Cardiac muscle cell (in vitro differentiated cells and primary cell): ENCODE data around the gene APBB2. TPM values are rescaled to one million over a fixed set of nuclear protein-coding genes. Genes with fewer than 3 reads are reported as not detected.

Experiments
- DNase-seq, 2 donors: peaks; one replicate each; pipeline versions ENCODE4 v3.0.0 to v3.0.0-alpha.2; 2010 to 2017; ENCODE audit warnings: low read depth in 1 of 2, low spot score in 1 of 2
- H3K27ac ChIP-seq: fragments of 200-600 bp; sonication (generic); 2 replicates; pipeline ENCODE4 v1.5.1; 2016
- H3K27me3 ChIP-seq: fragments of 200-600 bp; sonication (generic); 2 replicates; pipeline ENCODE4 v1.6.0; 2016; ENCODE audit warnings: control low read depth
- H3K36me3 ChIP-seq: fragments of 200-600 bp; sonication (generic); 2 replicates; pipeline ENCODE4 v1.5.1; 2016; ENCODE audit warnings: control low read depth
- H3K4me1 ChIP-seq: fragments of 200-600 bp; sonication (generic); 2 replicates; pipeline ENCODE4 v1.8.1; 2017; ENCODE audit warnings: low read depth, mild to moderate bottlenecking, mixed run types
- H3K4me3 ChIP-seq: fragments of 200-600 bp; sonication (generic); 2 replicates; pipeline ENCODE4 v1.5.1; 2016; ENCODE audit warnings: mild to moderate bottlenecking
- H3K9me3 ChIP-seq: fragments of 200-600 bp; sonication (generic); 2 replicates; pipeline ENCODE4 v1.5.1; 2017; ENCODE audit warnings: low read depth, mild to moderate bottlenecking, control low read depth
- CTCF ChIP-seq: IDR thresholded peaks from 2 replicates; pipeline ENCODE4 v1.5.1; 2012; ENCODE audit warnings: low read depth, mild to moderate bottlenecking, low read length
- polyA plus RNA-seq: library from polyadenylated mRNA; unstranded; fragments of >200 nt; fragmentation: Nextera tagmentation; extraction: Ambion mirVana; gene quantifications from 2 replicates; pipeline ENCODE4 v1.2.1, GENCODE V29; 2016
- total RNA-seq: library from RNA; depleted of rRNA; stranded (reverse); fragments of >200 nt; gene quantifications from 2 replicates; pipeline ENCODE4 v1.2.3, GENCODE V29; 2016

The APBB2 gene
- total and polyA plus RNA-seq, 2 experiments from 2014 or later: 4.6 to 14.9 TPM

DNA sequence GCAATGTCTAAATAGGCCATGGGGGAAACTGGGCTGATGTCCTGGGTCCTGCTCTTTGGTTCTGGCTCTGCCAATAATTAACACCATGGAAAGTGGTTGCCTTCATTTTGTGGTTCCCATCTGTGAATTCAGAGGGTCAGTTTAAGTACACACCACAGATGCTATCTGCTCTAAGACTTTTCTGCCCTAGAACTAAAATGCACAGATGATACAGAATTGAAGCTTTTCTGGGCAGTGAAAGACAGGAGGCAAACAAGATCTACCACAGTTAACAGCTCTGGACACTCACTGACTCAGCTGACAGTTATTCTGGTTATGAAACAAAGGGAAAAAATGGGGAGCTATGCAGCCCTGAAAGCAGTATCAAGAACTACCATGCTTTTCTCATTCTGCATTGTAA, 37.3 kb downstream of the APBB2 start:
- H3K4me1 ChIP-seq: no peaks in the 10 kb centered on the region
- DNase-seq: peak in 1 of 2 donors; percentile 79
- no peak overlapping the region for H3K4me3 ChIP-seq
- TF ChIP-seq CTCF: peak; percentile 18
- no peak overlapping the region for H3K27ac ChIP-seq
- H3K9me3 ChIP-seq: no peaks in the 10 kb centered on the region
- H3K27me3 ChIP-seq: no peaks in the 10 kb centered on the region
- H3K36me3 ChIP-seq: no peaks in the 10 kb centered on the region

DNA sequence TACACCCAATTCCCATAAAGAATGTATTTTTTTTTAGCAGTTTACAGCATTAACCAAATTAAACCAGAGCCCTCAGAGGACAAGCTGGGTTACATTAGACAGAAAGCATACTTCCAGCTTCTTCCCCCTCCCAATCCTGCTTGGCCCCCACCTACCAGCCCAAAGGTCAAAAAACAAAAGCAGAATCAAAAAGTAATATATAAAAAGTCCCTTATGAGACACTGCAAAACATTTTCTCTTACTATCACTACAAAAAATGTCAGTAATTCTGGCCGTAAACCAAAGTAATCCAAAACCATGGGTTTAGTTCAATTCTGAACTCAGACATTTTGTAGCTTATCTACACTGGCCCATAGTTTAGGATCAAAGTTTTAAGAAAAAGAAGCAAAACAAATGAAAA, 38.0 kb downstream of the APBB2 start:
- Histone ChIP-seq H3K27me3 (no peaks in the 10 kb centered on the region), H3K4me1 (no peaks in the 10 kb centered on the region), H3K27ac (no peak overlapping the region), H3K4me3 (no peak overlapping the region), H3K36me3 (no peaks in the 10 kb centered on the region), H3K9me3 (no peaks in the 10 kb centered on the region)
- peak in 1 of 2 donors; percentile 70 for DNase-seq
- no peak for TF ChIP-seq CTCF

DNA sequence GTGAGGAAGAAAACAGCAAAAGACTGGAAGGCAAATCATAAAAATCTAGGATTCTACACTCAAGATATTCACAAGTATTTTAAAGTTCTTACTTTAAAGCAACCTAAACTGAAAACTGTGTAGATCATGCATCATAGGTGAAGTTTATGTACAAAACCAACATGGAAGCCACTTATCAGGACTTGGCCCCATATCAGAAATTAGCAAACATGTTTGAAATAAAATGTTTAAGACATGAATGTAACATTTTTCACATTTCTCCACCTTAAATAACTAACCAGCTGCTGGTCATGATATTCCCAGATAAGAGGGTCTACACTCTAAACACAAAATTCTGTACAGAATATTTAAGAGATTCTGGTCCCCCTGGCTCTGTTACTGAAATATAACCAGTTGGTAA, 38.5 kb downstream of the APBB2 start:
- no peaks in the 10 kb centered on the region for H3K27me3 ChIP-seq
- no peak overlapping the region for H3K27ac ChIP-seq
- H3K36me3 ChIP-seq: no peaks in the 10 kb centered on the region
- H3K9me3 ChIP-seq: no peaks in the 10 kb centered on the region
- no peak overlapping the region for H3K4me3 ChIP-seq
- no peak for TF ChIP-seq CTCF
- peak in 1 of 2 donors; percentile 34 for DNase-seq
- no peaks in the 10 kb centered on the region for H3K4me1 ChIP-seq

- no peak overlapping the region for H3K27ac ChIP-seq
- H3K9me3 ChIP-seq: no peaks in the 10 kb centered on the region
- TF ChIP-seq CTCF: no peak
- DNase-seq: peak in 1 of 2 donors; percentile 25
- H3K4me1 ChIP-seq: no peaks in the 10 kb centered on the region
- H3K27me3 ChIP-seq: no peaks in the 10 kb centered on the region
- no peaks in the 10 kb centered on the region for H3K36me3 ChIP-seq
- H3K4me3 ChIP-seq: no peak overlapping the region
Observed at GRCh38 chr4:41174444-41174843, 39.9 kb downstream of the APBB2 start.

DNA sequence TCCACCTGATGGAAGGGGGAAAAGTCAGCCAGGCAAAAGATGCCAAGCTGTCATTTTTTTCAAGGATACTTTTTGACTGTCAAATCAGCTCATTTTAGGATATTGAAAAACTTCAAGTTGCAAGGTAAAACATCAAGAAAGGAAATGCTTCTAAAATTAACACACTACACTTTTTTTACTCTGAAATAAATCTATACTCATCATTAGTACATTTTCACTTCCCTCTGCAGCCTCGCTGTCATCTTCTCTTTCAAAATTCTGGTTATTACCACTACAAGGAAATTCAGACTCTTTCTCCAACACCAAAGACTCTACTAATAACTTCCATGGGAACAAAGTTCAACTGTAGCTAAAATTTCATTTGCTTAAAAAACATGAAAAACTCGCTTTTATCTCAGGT, 41.6 kb downstream of the APBB2 start:
- H3K27ac ChIP-seq: no peak overlapping the region

More for the DNA sequence above, 41.6 kb downstream of the APBB2 start:
- no peaks in the 10 kb centered on the region for H3K9me3 ChIP-seq
- no peaks in the 10 kb centered on the region for H3K27me3 ChIP-seq
- no peaks in the 10 kb centered on the region for H3K36me3 ChIP-seq
- no peak for TF ChIP-seq CTCF
- no peak overlapping the region for H3K4me3 ChIP-seq
- H3K4me1 ChIP-seq: no peaks in the 10 kb centered on the region
- no peak for DNase-seq
